Measurements from ENCODE around the gene OXA1L. TPM values are rescaled to one million over a fixed set of nuclear protein-coding genes. Genes with fewer than 3 reads are reported as not detected.

The OXA1L gene
- total and polyA plus RNA-seq, 2 experiments from 2014 or later, result 53.4 to 160 TPM

GRCh38 chr14:22821193-22822015 is 54.9 kb downstream of the OXA1L start:
- H3K4me3 ChIP-seq, result no peak overlapping the region
- H3K27me3 ChIP-seq, result no peaks in the 10 kb centered on the region
- DNase-seq (ENCODE audit: low read depth in 1 of 2, low spot score in 1 of 2), result peak; percentile 48 to 66
- TF ChIP-seq, protein P1, sequence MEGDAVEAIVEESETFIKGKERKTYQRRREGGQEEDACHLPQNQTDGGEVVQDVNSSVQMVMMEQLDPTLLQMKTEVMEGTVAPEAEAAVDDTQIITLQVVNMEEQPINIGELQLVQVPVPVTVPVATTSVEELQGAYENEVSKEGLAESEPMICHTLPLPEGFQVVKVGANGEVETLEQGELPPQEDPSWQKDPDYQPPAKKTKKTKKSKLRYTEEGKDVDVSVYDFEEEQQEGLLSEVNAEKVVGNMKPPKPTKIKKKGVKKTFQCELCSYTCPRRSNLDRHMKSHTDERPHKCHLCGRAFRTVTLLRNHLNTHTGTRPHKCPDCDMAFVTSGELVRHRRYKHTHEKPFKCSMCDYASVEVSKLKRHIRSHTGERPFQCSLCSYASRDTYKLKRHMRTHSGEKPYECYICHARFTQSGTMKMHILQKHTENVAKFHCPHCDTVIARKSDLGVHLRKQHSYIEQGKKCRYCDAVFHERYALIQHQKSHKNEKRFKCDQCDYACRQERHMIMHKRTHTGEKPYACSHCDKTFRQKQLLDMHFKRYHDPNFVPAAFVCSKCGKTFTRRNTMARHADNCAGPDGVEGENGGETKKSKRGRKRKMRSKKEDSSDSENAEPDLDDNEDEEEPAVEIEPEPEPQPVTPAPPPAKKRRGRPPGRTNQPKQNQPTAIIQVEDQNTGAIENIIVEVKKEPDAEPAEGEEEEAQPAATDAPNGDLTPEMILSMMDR (IDR thresholded peaks at IDR 0.05; ENCODE audit: low read depth, low read length), result no peak
- no peak overlapping the region for H3K27ac ChIP-seq
- H3K36me3 ChIP-seq, result no peaks in the 10 kb centered on the region
- peaks cover 16% of the 10 kb centered on the region for H3K4me1 ChIP-seq (ENCODE audit: low read depth)
- no peaks in the 10 kb centered on the region for H3K9me3 ChIP-seq (ENCODE audit: low read depth)

- Histone ChIP-seq H3K9me3 (ENCODE audit: low read depth) (no peaks in the 10 kb centered on the region), H3K27ac (no peak overlapping the region), H3K36me3 (no peaks in the 10 kb centered on the region), H3K4me3 (no peak overlapping the region), H3K27me3 (no peaks in the 10 kb centered on the region), H3K4me1 (ENCODE audit: low read depth) (peaks cover 16% of the 10 kb centered on the region)
- TF ChIP-seq, protein P1 (IDR thresholded peaks at IDR 0.05; ENCODE audit: low read depth, low read length), result no peak
- no peak for DNase-seq (ENCODE audit: low read depth in 1 of 2, low spot score in 1 of 2)
Observed at GRCh38 chr14:22822016-22822570, 55.6 kb downstream of the OXA1L start.

Other genes with a start within 250 kb of the OXA1L start
- 103 and 188 TPM in 2 replicates for gene DAD1, start 177.5 kb upstream of the OXA1L start, total RNA-seq
- 329 and 444 TPM in 2 replicates for gene DAD1, start 177.5 kb upstream of the OXA1L start, polyA plus RNA-seq
- gene ABHD4, start 168.4 kb upstream of the OXA1L start, total RNA-seq, result 33.1 and 33.4 TPM in 2 replicates
- gene ABHD4, start 168.4 kb upstream of the OXA1L start, polyA plus RNA-seq, result 41.0 and 43.5 TPM in 2 replicates
- not detected in 2 replicates for gene OR6J1, start 122.3 kb upstream of the OXA1L start, total RNA-seq
- not detected in 2 replicates for gene OR6J1, start 122.3 kb upstream of the OXA1L start, polyA plus RNA-seq
- gene SLC7A7, start 48.7 kb downstream of the OXA1L start, total RNA-seq, result 1.3 and 2.3 TPM in 2 replicates
- gene SLC7A7, start 48.7 kb downstream of the OXA1L start, polyA plus RNA-seq, result 1.4 and 1.9 TPM in 2 replicates
- 58.0 and 97.9 TPM in 2 replicates for gene MRPL52, start 63.2 kb downstream of the OXA1L start, total RNA-seq
- gene MRPL52, start 63.2 kb downstream of the OXA1L start, polyA plus RNA-seq, result 246 and 259 TPM in 2 replicates
- gene MMP14, start 69.9 kb downstream of the OXA1L start, total RNA-seq, result 24.6 and 48.1 TPM in 2 replicates
- gene MMP14, start 69.9 kb downstream of the OXA1L start, polyA plus RNA-seq, result 1.8 and 6.3 TPM in 2 replicates
- 40.8 and 47.1 TPM in 2 replicates for gene LRP10, start 105.1 kb downstream of the OXA1L start, total RNA-seq
- gene LRP10, start 105.1 kb downstream of the OXA1L start, polyA plus RNA-seq, result 58.6 and 62.7 TPM in 2 replicates
- 1.6 and 5.1 TPM in 2 replicates for gene REM2, start 116.5 kb downstream of the OXA1L start, total RNA-seq
- gene REM2, start 116.5 kb downstream of the OXA1L start, polyA plus RNA-seq, result 2.7 and 7.1 TPM in 2 replicates
- 97.6 and 107 TPM in 2 replicates for gene RBM23, start 152.5 kb downstream of the OXA1L start, total RNA-seq
- 93.4 and 94.7 TPM in 2 replicates for gene RBM23, start 152.5 kb downstream of the OXA1L start, polyA plus RNA-seq
- 53.9 and 62.7 TPM in 2 replicates for gene PRMT5, start 162.7 kb downstream of the OXA1L start, total RNA-seq
- 131 and 134 TPM in 2 replicates for gene PRMT5, start 162.7 kb downstream of the OXA1L start, polyA plus RNA-seq
- gene HAUS4, start 190.4 kb downstream of the OXA1L start, total RNA-seq, result 60.7 and 84.5 TPM in 2 replicates
- gene HAUS4, start 190.4 kb downstream of the OXA1L start, polyA plus RNA-seq, result 28.3 and 59.7 TPM in 2 replicates
- gene AJUBA, start 215.9 kb downstream of the OXA1L start, total RNA-seq, result 33.8 and 39.3 TPM in 2 replicates
- gene AJUBA, start 215.9 kb downstream of the OXA1L start, polyA plus RNA-seq, result 18.9 and 19.9 TPM in 2 replicates
- 7.9 and 26.3 TPM in 2 replicates for gene C14orf93, start 243.5 kb downstream of the OXA1L start, total RNA-seq
- 6.7 and 10.5 TPM in 2 replicates for gene C14orf93, start 243.5 kb downstream of the OXA1L start, polyA plus RNA-seq

Measured in cardiac muscle cell (in vitro differentiated cells and primary cell).